ENCODE data around the gene KLRC4.

- TF ChIP-seq CTCF (IDR thresholded peaks at IDR 0.05; ENCODE audit: control extremely low read depth in 1 of 3, insufficient read depth in 1 of 3, low read depth in 1 of 3, low read length in 3 of 3) (no peak), EGR1 (IDR thresholded peaks at IDR 0.05; ENCODE audit: borderline replicate concordance, low read depth, low read length) (no peak), MAFK (IDR thresholded peaks at IDR 0.05; ENCODE audit: low read depth, low read length) (no peak), ATF2 (IDR thresholded peaks at IDR 0.05; ENCODE audit: low read length) (no peak), EZH2 (IDR thresholded peaks at IDR 0.05; ENCODE audit: low read depth, low read length, severe bottlenecking) (no peak), SP2 (IDR thresholded peaks at IDR 0.05; ENCODE audit: low read length) (no peak), TEAD4 (IDR thresholded peaks at IDR 0.05; ENCODE audit: low read depth, low read length) (no peak), JUND (IDR thresholded peaks at IDR 0.05; ENCODE audit: low read length) (no peak), POLR2A (IDR thresholded peaks at IDR 0.05; ENCODE audit: control extremely low read depth in 1 of 2, low read depth in 2 of 2, low read length in 2 of 2) (no peak)
Measured at GRCh38 chr12:10397296-10397695, 12.3 kb downstream of the KLRC4 start.

Measured in H1 (cell line).